Calu3 (cell line): ENCODE measurements around the gene GARRE1. TPM values are rescaled to one million over a fixed set of nuclear protein-coding genes. Genes with fewer than 3 reads are reported as not detected.

ENCODE experiments used
- BruUV-seq: library from RNA; stranded (reverse); fragments of 400-500 nt; replicated peaks from 2 replicates; lab custom pipeline; 2021; lab: Mats Ljungman, UMichigan
- CTCF ChIA-PET: fragments of 300-600 bp; sonication (Branson Sonifier 250); formaldehyde crosslinking; loops from one replicate; lab custom pipeline; 2022; ENCODE audit warnings: antibody characterized with exemption; lab: Charles Lee
- DNase-seq: peaks from one replicate; pipeline ENCODE4 v3.0.0; 2022
- H3K27ac Mint-ChIP-seq: one replicate; pipeline ENCODE4 v1.8.0; 2022; ENCODE audit warnings: mixed read lengths; ENCODE audit not compliant: unreplicated experiment
- H3K27me3 Mint-ChIP-seq: one replicate; pipeline ENCODE4 v1.8.0; 2022; ENCODE audit warnings: mixed read lengths; ENCODE audit not compliant: unreplicated experiment
- H3K36me3 Mint-ChIP-seq: one replicate; pipeline ENCODE4 v1.8.0; 2022; ENCODE audit warnings: mild to moderate bottlenecking, moderate library complexity, mixed read lengths; ENCODE audit not compliant: insufficient read depth, unreplicated experiment
- H3K4me1 Mint-ChIP-seq: one replicate; pipeline ENCODE4 v1.8.0; 2022; ENCODE audit warnings: mild to moderate bottlenecking, low read depth, mixed read lengths; ENCODE audit not compliant: unreplicated experiment
- H3K4me3 Mint-ChIP-seq: one replicate; pipeline ENCODE4 v1.8.0; 2022; ENCODE audit warnings: mild to moderate bottlenecking, low read depth, moderate library complexity, mixed read lengths; ENCODE audit not compliant: unreplicated experiment
- H3K9me3 Mint-ChIP-seq: one replicate; pipeline ENCODE4 v1.8.0; 2022; ENCODE audit warnings: low read depth, mixed read lengths; ENCODE audit not compliant: unreplicated experiment
- intact Hi-C: fragments of 100-400 bp; cut with micrococcal nuclease; formaldehyde crosslinking; loops from one replicate; pipeline ENCODE4 v1.10.0; 2022; ENCODE audit not compliant: unreplicated experiment
- total RNA-seq: library from RNA; stranded (reverse); gene quantifications from 2 replicates; pipeline ENCODE4 v1.2.3, GENCODE V29; 2022
- TF ChIP-seq, protein P1 (sequence below): fragments of 200-600 bp; IDR thresholded peaks from one replicate; pipeline ENCODE4 v1.8.0; 2022; ENCODE audit warnings: antibody characterized with exemption; ENCODE audit not compliant: unreplicated experiment

GARRE1 gene
- total RNA-seq, 1 experiment from 2014 or later: 19.9 TPM

DNA sequence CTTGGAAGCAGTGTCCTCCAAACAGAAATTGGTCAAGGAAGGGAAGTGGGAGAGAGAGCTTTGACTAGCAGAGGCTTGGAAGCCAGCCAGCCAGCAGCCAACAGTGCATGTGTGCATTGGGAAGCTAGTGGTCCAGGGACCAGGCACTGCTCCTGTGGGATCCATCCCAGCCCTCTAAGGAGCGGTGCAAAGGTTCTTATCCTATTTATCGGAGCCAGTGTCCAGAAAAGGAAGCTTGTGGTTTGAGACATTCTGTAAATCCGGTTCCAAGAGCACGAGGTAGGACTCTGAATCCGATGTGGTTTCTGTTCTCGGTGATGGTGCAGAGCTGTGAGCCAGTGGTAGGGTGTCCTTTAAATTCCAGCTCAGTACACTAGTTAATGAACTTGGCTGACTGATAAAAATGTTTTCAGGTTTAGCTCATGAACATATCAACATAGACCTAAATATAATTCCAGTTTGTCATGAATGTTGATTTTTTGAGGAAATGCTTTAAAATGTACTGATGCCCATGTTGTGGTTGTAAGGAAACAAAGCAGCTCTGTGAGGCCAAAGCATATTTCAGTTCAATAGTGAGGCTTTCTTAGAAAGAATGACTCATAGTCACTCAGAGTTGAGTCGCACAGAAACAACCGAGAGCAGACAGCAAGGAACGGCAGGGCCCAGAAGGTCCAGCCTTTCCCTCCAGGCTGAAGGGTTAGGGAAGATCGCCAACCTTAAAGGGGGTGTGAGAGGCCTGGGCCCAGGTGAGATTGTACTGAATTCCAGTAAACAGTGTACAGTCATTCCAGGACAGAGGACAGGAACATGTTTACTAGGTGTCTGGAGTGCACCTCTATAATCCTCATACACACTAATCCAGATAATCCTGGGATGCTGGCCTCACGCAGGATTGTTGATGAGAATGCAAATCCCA lies 21.5 kb upstream of the GARRE1 start:
- H3K27ac Mint-ChIP-seq: peak overlapping the region; percentile 35

DNA sequence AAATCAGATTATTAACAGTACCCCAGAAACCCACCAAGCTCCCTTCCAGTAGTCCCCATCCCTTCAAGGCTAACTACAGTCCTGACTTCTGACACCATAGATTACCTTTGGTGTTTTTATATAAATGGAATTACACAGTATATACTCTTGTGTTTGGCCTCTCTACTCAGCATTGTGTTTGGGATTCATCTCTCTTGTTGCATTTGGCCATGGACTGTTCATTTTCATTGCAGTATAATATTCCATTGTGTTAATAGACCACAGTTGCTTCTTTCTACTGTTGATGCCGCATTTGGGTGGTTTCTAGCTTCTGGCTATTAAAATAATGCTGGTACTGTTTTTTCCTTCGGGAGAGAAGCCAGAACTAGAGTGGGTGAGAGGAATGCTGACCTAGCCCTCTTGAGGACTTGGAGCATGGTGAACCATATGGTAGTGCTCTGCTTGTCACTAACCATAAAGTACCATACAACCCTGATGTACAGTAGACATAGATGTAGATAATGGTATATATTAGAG lies 18.9 kb upstream of the GARRE1 start:
- H3K27me3 Mint-ChIP-seq: no peaks in the 10 kb centered on the region
- TF ChIP-seq, protein P1, sequence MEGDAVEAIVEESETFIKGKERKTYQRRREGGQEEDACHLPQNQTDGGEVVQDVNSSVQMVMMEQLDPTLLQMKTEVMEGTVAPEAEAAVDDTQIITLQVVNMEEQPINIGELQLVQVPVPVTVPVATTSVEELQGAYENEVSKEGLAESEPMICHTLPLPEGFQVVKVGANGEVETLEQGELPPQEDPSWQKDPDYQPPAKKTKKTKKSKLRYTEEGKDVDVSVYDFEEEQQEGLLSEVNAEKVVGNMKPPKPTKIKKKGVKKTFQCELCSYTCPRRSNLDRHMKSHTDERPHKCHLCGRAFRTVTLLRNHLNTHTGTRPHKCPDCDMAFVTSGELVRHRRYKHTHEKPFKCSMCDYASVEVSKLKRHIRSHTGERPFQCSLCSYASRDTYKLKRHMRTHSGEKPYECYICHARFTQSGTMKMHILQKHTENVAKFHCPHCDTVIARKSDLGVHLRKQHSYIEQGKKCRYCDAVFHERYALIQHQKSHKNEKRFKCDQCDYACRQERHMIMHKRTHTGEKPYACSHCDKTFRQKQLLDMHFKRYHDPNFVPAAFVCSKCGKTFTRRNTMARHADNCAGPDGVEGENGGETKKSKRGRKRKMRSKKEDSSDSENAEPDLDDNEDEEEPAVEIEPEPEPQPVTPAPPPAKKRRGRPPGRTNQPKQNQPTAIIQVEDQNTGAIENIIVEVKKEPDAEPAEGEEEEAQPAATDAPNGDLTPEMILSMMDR: no peak
- CTCF ChIA-PET: no interaction called here
- H3K36me3 Mint-ChIP-seq: peaks cover 28% of the 10 kb centered on the region
- H3K4me1 Mint-ChIP-seq: peaks cover 27% of the 10 kb centered on the region
- no peaks in the 10 kb centered on the region for H3K9me3 Mint-ChIP-seq
- DNase-seq: no peak
- intact Hi-C loops: loop anchor here (10.0 kb wide), 1 partner anchor 199 kb away; no protein-coding TSS in a partner anchor
- BruUV-seq: no TSS peak
- no peak overlapping the region for H3K27ac Mint-ChIP-seq
- no peak overlapping the region for H3K4me3 Mint-ChIP-seq

More for the DNA sequence above, 21.5 kb upstream of the GARRE1 start:
- TSS peak; percentile 5 for BruUV-seq
- intact Hi-C loops: loop anchor here (10.0 kb wide), 1 partner anchor 202 kb away; no protein-coding TSS in a partner anchor
- peak overlapping the region; percentile 17 for H3K4me3 Mint-ChIP-seq
- TF ChIP-seq, protein P1: no peak
- no peaks in the 10 kb centered on the region for H3K9me3 Mint-ChIP-seq
- DNase-seq: peak; percentile 76
- H3K36me3 Mint-ChIP-seq: peaks cover 30% of the 10 kb centered on the region
- peaks cover 27% of the 10 kb centered on the region for H3K4me1 Mint-ChIP-seq
- no peaks in the 10 kb centered on the region for H3K27me3 Mint-ChIP-seq
- CTCF ChIA-PET: interaction anchor here (0.7 to 1.3 kb wide), 18 partner anchors 8 to 754 kb away, joined by 3 to 11 read pairs (median 4); no protein-coding TSS in a partner anchor

DNA sequence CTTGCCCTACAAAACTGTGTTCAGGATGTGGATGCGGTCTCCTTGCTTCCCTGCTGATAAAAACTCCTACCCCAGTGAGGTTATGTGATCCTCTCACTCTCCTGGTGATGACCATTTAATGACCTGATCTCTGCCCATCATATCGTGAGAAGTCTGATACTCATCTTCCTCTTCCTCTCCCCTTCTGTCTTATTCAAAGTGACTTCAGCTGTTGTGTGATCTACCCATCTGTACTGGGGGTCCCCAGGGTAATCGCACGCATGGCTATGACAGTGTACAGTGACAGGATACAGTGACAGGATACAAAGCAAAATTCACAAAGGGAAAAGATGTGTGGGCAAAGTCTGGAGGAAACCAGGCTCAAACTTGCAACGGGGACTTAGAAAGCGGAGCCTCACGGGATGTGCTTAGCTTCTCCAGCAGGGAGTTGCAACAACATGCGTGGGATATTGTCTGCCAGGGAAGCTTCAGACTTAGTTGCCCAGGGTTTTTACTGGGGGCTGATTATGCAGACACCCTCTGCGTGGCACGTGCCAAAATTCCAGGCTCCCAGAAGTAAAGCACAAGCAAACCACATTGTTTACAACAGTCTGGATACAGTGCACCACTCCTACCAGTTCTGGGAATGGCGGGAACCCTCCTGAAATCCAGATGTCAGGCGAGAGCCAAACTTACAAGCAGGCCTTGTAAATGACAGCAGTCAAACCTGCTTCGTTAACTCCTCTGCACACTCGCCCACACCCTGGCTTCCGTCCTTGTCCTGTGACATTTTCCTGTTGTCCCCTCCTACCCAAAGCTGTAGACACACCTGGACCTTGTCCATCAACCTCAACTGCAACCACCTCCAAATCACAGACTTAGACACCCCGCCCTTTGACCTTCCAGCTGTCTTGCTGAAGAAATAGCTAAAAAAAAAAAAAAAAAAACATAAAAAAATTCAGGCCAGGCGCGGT lies 18.0 kb upstream of the GARRE1 start:
- no peaks in the 10 kb centered on the region for H3K9me3 Mint-ChIP-seq
- BruUV-seq: no TSS peak
- intact Hi-C loops: loop anchor here (10.0 kb wide), 1 partner anchor 198 kb away; no protein-coding TSS in a partner anchor
- no peak overlapping the region for H3K27ac Mint-ChIP-seq
- no peak overlapping the region for H3K4me3 Mint-ChIP-seq
- TF ChIP-seq, protein P1: no peak
- CTCF ChIA-PET: interaction anchor here (0.6 to 0.7 kb wide), 2 partner anchors 81 to 138 kb away, joined by 4 to 11 read pairs; no protein-coding TSS in a partner anchor
- DNase-seq: no peak
- no peaks in the 10 kb centered on the region for H3K27me3 Mint-ChIP-seq
- H3K36me3 Mint-ChIP-seq: peaks cover 28% of the 10 kb centered on the region
- H3K4me1 Mint-ChIP-seq: peaks cover 26% of the 10 kb centered on the region

DNA sequence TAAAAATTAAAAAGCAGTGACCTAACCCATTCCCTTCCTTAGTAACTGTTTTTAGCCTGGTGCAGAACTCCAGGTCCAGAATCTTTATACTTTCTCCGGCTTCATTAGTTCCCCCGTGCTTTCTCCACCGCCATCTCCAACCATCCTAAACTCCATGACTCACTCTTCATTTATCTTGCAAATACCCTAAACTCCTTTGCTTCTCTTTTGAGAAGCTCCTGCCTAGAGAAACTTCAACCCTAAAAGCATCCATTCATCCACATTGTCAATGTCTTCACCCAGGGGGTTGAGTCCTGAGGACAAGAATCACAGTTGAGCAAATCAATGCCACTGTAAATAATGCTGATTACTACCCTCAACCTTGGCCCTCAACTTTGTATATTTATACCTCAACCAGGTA lies 17.1 kb upstream of the GARRE1 start:
- Mint-ChIP-seq H3K27ac (peak overlapping the region; percentile 14), H3K4me3 (no peak overlapping the region), H3K9me3 (no peaks in the 10 kb centered on the region), H3K36me3 (peaks cover 24% of the 10 kb centered on the region), H3K4me1 (peaks cover 23% of the 10 kb centered on the region), H3K27me3 (no peaks in the 10 kb centered on the region)
- intact Hi-C loops: loop anchor here (10.0 kb wide), 1 partner anchor 198 kb away; no protein-coding TSS in a partner anchor
- no peak for DNase-seq
- CTCF ChIA-PET: interaction anchor here (0.7 kb wide), 1 partner anchor 80 kb away, joined by 11 read pairs; no protein-coding TSS in a partner anchor
- TF ChIP-seq, protein P1: no peak
- BruUV-seq: no TSS peak
